ENCODE measurements around the gene NKAPD1.

DNA sequence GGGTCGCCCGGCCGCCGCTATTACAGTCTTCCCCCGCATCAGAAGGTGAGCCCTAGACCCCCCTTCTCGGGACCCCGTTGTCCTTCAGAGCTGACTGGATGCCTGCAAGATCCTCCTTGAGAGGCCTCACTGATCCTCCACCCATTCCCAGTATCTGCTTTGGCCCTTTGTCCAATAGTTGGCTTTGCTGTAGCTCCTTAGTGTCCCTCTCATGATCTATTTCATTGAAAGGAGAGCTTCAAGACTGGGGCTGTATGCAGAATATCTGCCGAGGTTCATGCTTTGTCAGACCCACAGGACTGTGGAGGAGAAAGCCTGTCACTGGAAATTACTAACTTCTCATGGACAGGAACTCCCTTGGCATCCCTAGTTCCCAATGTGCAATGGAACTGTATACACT is 48.4 kb upstream of the NKAPD1 start:
- TF ChIP-seq CTCF (IDR thresholded peaks at IDR 0.05), result no peak
- no peak for TF ChIP-seq EZH2 (IDR thresholded peaks at IDR 0.05; ENCODE audit: borderline replicate concordance, insufficient read depth, low read depth, low read length, poor library complexity, severe bottlenecking)
